A549 (cell line): Measurements from ENCODE around the gene ZNF768. TPM values are rescaled to one million over a fixed set of nuclear protein-coding genes. Genes with fewer than 3 reads are reported as not detected.
A peak's percentile ranks its signal among the peaks of the same experiment; 100 is the strongest.

Source experiments
- ATAC-seq, 2 experiments: fragments of 200-7000 bp in 1 of 2; fragments of >200 bp in 1 of 2; cut with Nextera tagmentation in 1 of 2; cut with Tn5 transposase in 1 of 2; 3 replicates each; pipeline versions ENCODE4 v1.8.0 to v1.9.1; 2018 to 2020; ENCODE audit warnings: mild to moderate bottlenecking in 1 of 2, moderate library complexity in 1 of 2
- CTCF ChIA-PET: fragments of 300-600 bp; sonication (Branson Sonifier 250); formaldehyde crosslinking; extraction: SDS; loops from one replicate; lab custom pipeline; 2021; ENCODE audit warnings: antibody characterized with exemption, inconsistent platforms; lab: Yijun Ruan, JAX
- POLR2A ChIA-PET: fragments of 350-600 bp; formaldehyde crosslinking; extraction: SDS; loops from one replicate; lab custom pipeline; 2021; ENCODE audit warnings: antibody characterized with exemption, inconsistent platforms; lab: Yijun Ruan, JAX
- DNase-seq, 2 experiments: peaks; one replicate each; pipeline versions ENCODE4 v3.0.0 to v3.0.0-alpha.2; 2011 to 2016; ENCODE audit warnings: low read depth in 1 of 2, low spot score in 1 of 2
- FAIRE-seq: peaks from 2 replicates; lab custom pipeline; 2011; peaks lifted over from hg19 to GRCh38; lab: Jason Lieb, UNC
- H3K27ac ChIP-seq, 2 experiments: fragments of >200 bp; sonication (Bioruptor Twin); formaldehyde crosslinking; 3 replicates each; pipeline ENCODE4 v1.5.1; 2016 to 2017
- H3K4me1 ChIP-seq: fragments of >200 bp; sonication (Bioruptor Twin); formaldehyde crosslinking; 3 replicates; pipeline ENCODE4 v1.6.1; 2016
- H3K4me2 ChIP-seq: fragments of >200 bp; sonication (Bioruptor Twin); formaldehyde crosslinking; 3 replicates; pipeline ENCODE4 v1.6.1; 2016
- H3K4me3 ChIP-seq: fragments of >200 bp; sonication (Bioruptor Twin); formaldehyde crosslinking; 3 replicates; pipeline ENCODE4 v1.5.1; 2016
- H3K9me3 ChIP-seq: fragments of >200 bp; sonication (Bioruptor Twin); formaldehyde crosslinking; 3 replicates; pipeline ENCODE4 v1.6.1; 2016
- BCL3 ChIP-seq: fragments of >200 bp; sonication (Bioruptor Twin); formaldehyde crosslinking; IDR thresholded peaks from 3 replicates; pipeline ENCODE4 v1.6.1; 2016
- CBX8 ChIP-seq: fragments of 200-600 bp; sonication (generic); IDR thresholded peaks from 2 replicates; pipeline ENCODE4 v1.6.1; 2016
- CEBPB ChIP-seq, 2 experiments: fragments of >200 bp in 1 of 2; sonication (Bioruptor Twin) in 1 of 2; formaldehyde crosslinking in 1 of 2; IDR thresholded peaks; 2 replicates each; pipeline ENCODE4 v1.6.1; 2012 to 2016
- CHD2 ChIP-seq: fragments of 150-350 bp; IDR thresholded peaks from 2 replicates; pipeline ENCODE4 v1.6.1; 2014; ENCODE audit warnings: low read length; ENCODE audit not compliant: partially characterized antibody
- CTCF ChIP-seq: fragments of >200 bp; sonication (Bioruptor Twin); formaldehyde crosslinking; IDR thresholded peaks from 3 replicates; pipeline ENCODE4 v1.5.1; 2016
- ESRRA ChIP-seq: fragments of 150-350 bp; IDR thresholded peaks from 2 replicates; pipeline ENCODE4 v1.6.1; 2014; ENCODE audit warnings: mild to moderate bottlenecking, low read length, borderline replicate concordance
- FOXS1 ChIP-seq: fragments of 250-450 bp; sonication (Bioruptor Pico); IDR thresholded peaks from 2 replicates; pipeline ENCODE4 v1.5.0; 2020; ENCODE audit warnings: mild to moderate bottlenecking, moderate library complexity
- GATA3 ChIP-seq: IDR thresholded peaks from 2 replicates; pipeline ENCODE4 v1.6.1; 2012; ENCODE audit warnings: borderline replicate concordance
- HDAC2 ChIP-seq: fragments of 200-600 bp; sonication (generic); IDR thresholded peaks from 2 replicates; pipeline ENCODE4 v1.6.1; 2016
- HEYL ChIP-seq: fragments of 250-450 bp; sonication (Bioruptor Pico); IDR thresholded peaks from 2 replicates; pipeline ENCODE4 v1.8.0; 2021; ENCODE audit warnings: mild to moderate bottlenecking, moderate library complexity
- HOXA7 ChIP-seq: fragments of 250-450 bp; sonication (Bioruptor Pico); IDR thresholded peaks from 2 replicates; pipeline ENCODE4 v1.5.0; 2020; ENCODE audit warnings: mild to moderate bottlenecking, moderate library complexity
- KDM1A ChIP-seq: fragments of 200-600 bp; sonication (generic); IDR thresholded peaks from 2 replicates; pipeline ENCODE4 v1.6.1; 2016; ENCODE audit warnings: low read depth, mild to moderate bottlenecking
- MYC ChIP-seq: IDR thresholded peaks from 2 replicates; pipeline ENCODE4 v1.6.1; 2012; ENCODE audit warnings: mild to moderate bottlenecking, inconsistent platforms, low read length, improper control_type of control experiment, borderline replicate concordance
- NFE2L2 ChIP-seq: fragments of 150-350 bp; conservative IDR thresholded peaks from 2 replicates; pipeline ENCODE4 v1.6.1; 2014; ENCODE audit warnings: low read length
- REST ChIP-seq: fragments of 200-600 bp; sonication (generic); IDR thresholded peaks from 2 replicates; pipeline ENCODE4 v1.6.1; 2016; ENCODE audit warnings: antibody characterized with exemption, mild to moderate bottlenecking, moderate library complexity
- SREBF2 ChIP-seq: fragments of 450-650 bp; IDR thresholded peaks from 2 replicates; pipeline ENCODE4 v1.6.1; 2014; ENCODE audit warnings: mild to moderate bottlenecking, moderate library complexity
- TFCP2L1 ChIP-seq: fragments of 250-450 bp; sonication (Bioruptor Pico); IDR thresholded peaks from 2 replicates; pipeline ENCODE4 v1.5.0; 2021; ENCODE audit warnings: mild to moderate bottlenecking
- TP53 ChIP-seq: fragments of 250-450 bp; sonication (Bioruptor Pico); IDR thresholded peaks from 2 replicates; pipeline ENCODE4 v1.5.0; 2021; ENCODE audit warnings: mild to moderate bottlenecking, moderate library complexity
- ZFP36 ChIP-seq: fragments of 450-650 bp; IDR thresholded peaks from 2 replicates; pipeline ENCODE4 v1.6.1; 2014; ENCODE audit warnings: borderline replicate concordance; ENCODE audit not compliant: partially characterized antibody
- ZNF302 ChIP-seq: fragments of 250-450 bp; sonication (Bioruptor Pico); IDR thresholded peaks from 2 replicates; pipeline ENCODE4 v1.9.0; 2021; ENCODE audit warnings: inconsistent platforms, mild to moderate bottlenecking, moderate library complexity
- WGBS: methylation state at CpG from one replicate; pipeline ENCODE4 v1.1.6; 2017; ENCODE audit errors: missing lambda C conversion rate; 5-methylcytosine and 5-hydroxymethylcytosine counted together
- polyA plus RNA-seq, 4 experiments: library from polyadenylated mRNA; depleted of rRNA in 3 of 4; stranded (reverse); fragments of >200 nt; fragmentation: RNase III in 1 of 4; extraction: RNeasy Plus Mini Kit Qiagen cat#74134 plus additional on column Dnase treatment in 1 of 4; gene quantifications; 2 replicates in 3 of 4; 3 replicates in 1 of 4; pipeline ENCODE4 v1.2.3, GENCODE V29; 2011 to 2017

ZNF768 gene
- polyA plus RNA-seq, 2 of the 4 experiments (the other 2 are of a cell fraction): 17.0 to 33.6 TPM

GRCh38 chr16:30533748-30534367 is 7.5 kb upstream of the ZNF768 start:
- TF ChIP-seq ZFP36 (no peak), GATA3 (no peak), FOXS1 (CRISPR knock-in tag) (no peak), BCL3 (0 out of 3 replicates have a peak, but pooled peaks have one; percentile 33), HDAC2 (no peak)
- 76% methylated on average over 20 of the region's 29 CpGs for WGBS
- ChIA-PET POLR2A (interaction anchor here (1.2 to 3.0 kb wide), 2 partner anchors 17 to 24 kb away, joined by 5 to 36 read pairs; partner anchors contain the start of gene ZNF764), CTCF (interaction anchor here (1.0 to 2.8 kb wide), 6 partner anchors 8 to 104 kb away, joined by 3 to 12 read pairs (median 8); partner anchors contain the start of genes DCTPP1, ZNF764 and ZNF768)
- H3K4me3 ChIP-seq: peak overlapping the region; percentile 52
- ATAC-seq (peak; percentile 23 to 51; a peak in 4 of 6 replicates), DNase-seq (no peak), FAIRE-seq (no peak)
- no peaks in the 10 kb centered on the region for H3K9me3 ChIP-seq
- H3K4me1 ChIP-seq: peaks cover 13% of the 10 kb centered on the region; the same call in 2 of the 3 replicates
- H3K27ac ChIP-seq: peak overlapping the region; percentile 89 to 93
- H3K4me2 ChIP-seq: peak overlapping the region; percentile 87

- ATAC-seq (no peak), DNase-seq (no peak), FAIRE-seq (no peak)
- no peaks in the 10 kb centered on the region for H3K9me3 ChIP-seq
- no peak overlapping the region for H3K4me3 ChIP-seq
- peaks cover 13% of the 10 kb centered on the region; the same call in 2 of the 3 replicates for H3K4me1 ChIP-seq
- TF ChIP-seq BCL3 (no peak), CTCF (no peak), SREBF2 (no peak), CHD2 (no peak), HEYL (CRISPR knock-in tag) (no peak), TP53 (no peak)
- 91% methylated on average over 11 of the region's 11 CpGs for WGBS
- ChIA-PET POLR2A (no interaction called here), CTCF (interaction anchor here (1.2 kb wide), 1 partner anchor 19 kb away, joined by 3 read pairs; no protein-coding TSS in a partner anchor)
- no peak overlapping the region for H3K27ac ChIP-seq
- H3K4me2 ChIP-seq: peak overlapping the region; percentile 87
Measured at GRCh38 chr16:30533146-30533522, 6.8 kb upstream of the ZNF768 start.

- ATAC-seq (no peak), DNase-seq (no peak), FAIRE-seq (no peak)
- H3K4me1 ChIP-seq: peaks cover 19% of the 10 kb centered on the region
- H3K4me2 ChIP-seq: no peak overlapping the region
- TF ChIP-seq MYC (no peak), BCL3 (no peak), KDM1A (no peak), ESRRA (no peak), HOXA7 (CRISPR knock-in tag) (no peak), ZNF302 (CRISPR knock-in tag) (no peak), CBX8 (no peak), REST (no peak), TFCP2L1 (CRISPR knock-in tag) (no peak), NFE2L2 (no peak), CEBPB (IDR thresholded peaks at IDR 0.05) (no peak)
- H3K4me3 ChIP-seq: no peak overlapping the region
- no peak overlapping the region for H3K27ac ChIP-seq
- 93% methylated on average over 38 of the region's 57 CpGs for WGBS
- ChIA-PET POLR2A (no interaction called here), CTCF (interaction anchor here (1.0 to 5.0 kb wide), 3 partner anchors 20 to 102 kb away, joined by 3 to 19 read pairs (median 4); partner anchors contain the start of gene DCTPP1)
- H3K9me3 ChIP-seq: no peaks in the 10 kb centered on the region
Measured at GRCh38 chr16:30532285-30533145, 6.1 kb upstream of the ZNF768 start.
